Measurements from ENCODE around the gene TMEM272. TPM values are rescaled to one million over a fixed set of nuclear protein-coding genes. Genes with fewer than 3 reads are reported as not detected.
A peak's percentile ranks its signal among the peaks of the same experiment; 100 is the strongest.

TMEM272 gene
- total and polyA plus RNA-seq, 2 of the 13 experiments (the other 11 are each of a cell fraction or from before 2014, with no cell fraction given) = 0.37 to 0.62 TPM

GRCh38 chr13:51803422-51804294, 41.3 kb downstream of the TMEM272 start, which contains the start of gene DHRS12 (continued):
- TF ChIP-seq STAT6 (CRISPR knock-in tag; IDR thresholded peaks at IDR 0.05; ENCODE audit: borderline replicate concordance) (no peak), PBX2 (CRISPR knock-in tag; IDR thresholded peaks at IDR 0.05) (no peak), FIP1L1 (IDR thresholded peaks at IDR 0.05; ENCODE audit: borderline replicate concordance, insufficient read depth, low read depth, low read length) (no peak), TFDP2 (CRISPR knock-in tag; IDR thresholded peaks at IDR 0.05) (peak; percentile 85), TIGD3 (CRISPR knock-in tag; IDR thresholded peaks at IDR 0.05; ENCODE audit: borderline replicate concordance) (no peak), ZNF263 (CRISPR knock-in tag; IDR thresholded peaks at IDR 0.05) (0 out of 2 replicates have a peak, but pooled peaks have one; percentile 16), EP300 (IDR thresholded peaks at IDR 0.05; ENCODE audit: low read depth in 2 of 2, low read length in 2 of 2) (peak in 1 of 2 experiments; percentile 20; a peak in 1 of 4 replicates), EP300 (CRISPR knock-in tag; IDR thresholded peaks at IDR 0.05; ENCODE audit: borderline replicate concordance) (0 out of 2 replicates have a peak, but pooled peaks have one; percentile 21), MXI1 (IDR thresholded peaks at IDR 0.05; ENCODE audit: borderline replicate concordance, low read depth, low read length) (no peak; the same call in 2 of the 3 replicates), KLF12 (CRISPR knock-in tag; IDR thresholded peaks at IDR 0.05; ENCODE audit: borderline replicate concordance) (peak; percentile 71; the same call in 1 of the 2 replicates), ETV5 (CRISPR knock-in tag; IDR thresholded peaks at IDR 0.05; ENCODE audit: borderline replicate concordance) (peak; percentile 88), ARID5B (CRISPR knock-in tag; IDR thresholded peaks at IDR 0.05) (peak; percentile 54), KDM5B (CRISPR knock-in tag; IDR thresholded peaks at IDR 0.05; ENCODE audit: borderline replicate concordance) (peak; percentile 85), NCOA2 (CRISPR knock-in tag; IDR thresholded peaks at IDR 0.05) (no peak; the same call in 1 of the 2 replicates), HOXA3 (CRISPR knock-in tag; IDR thresholded peaks at IDR 0.05) (peak; percentile 81), ZNF879 (CRISPR knock-in tag; IDR thresholded peaks at IDR 0.05) (no peak), HNRNPL (IDR thresholded peaks at IDR 0.05; ENCODE audit: low read depth, low read length) (no peak), TP53 (CRISPR knock-in tag; conservative IDR thresholded peaks at IDR 0.05) (no peak)

Data from HepG2 (cell line).